Stimulated activated CD4-positive, alpha-beta T cell treated with anti-CD3 and anti-CD28 coated beads, Interleukin-1b, Interleukin-23, amount 100 ng/mL, for 24 hours (primary cell): ENCODE measurements around the gene MAP1LC3C.
A peak's percentile ranks its signal among the peaks of the same experiment; 100 is the strongest.

Source experiments
- DNase-seq, 4 experiments: peaks; one replicate each; pipeline ENCODE4 v3.0.0-alpha.2; 2020; ENCODE audit warnings: low read depth in 4 of 4, low spot score in 1 of 4

The MAP1LC3C gene

DNA sequence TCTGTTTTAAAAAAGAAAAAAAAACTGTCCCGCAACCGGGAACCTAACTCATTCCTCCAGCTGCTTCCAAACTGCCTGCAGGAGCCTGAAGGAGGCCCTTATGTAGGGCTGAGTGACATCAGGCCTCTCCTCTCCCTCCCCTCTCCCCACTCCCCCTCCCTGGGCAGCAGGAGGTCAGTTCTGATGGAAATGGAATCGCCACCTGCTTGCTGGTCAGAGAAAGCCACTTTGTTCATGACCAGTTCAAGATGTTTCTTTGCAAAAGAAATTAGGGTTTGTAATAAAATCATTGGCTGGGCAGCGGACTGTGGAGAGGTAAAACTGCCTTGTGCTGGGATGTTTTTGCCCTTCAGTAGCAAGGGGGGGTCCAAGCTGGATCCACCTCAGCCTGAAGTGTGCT lies at the start of gene MAP1LC3C:
TSS of gene MAP1LC3C (minus strand) at position 73 of the 400 bp plus-strand sequence. CDS start 90 bp downstream, outside the sequence.
- DNase-seq = no peak

- no peak for DNase-seq
Observed at GRCh38 chr1:242043165-242043564, 44.3 kb upstream of the MAP1LC3C start.

DNA sequence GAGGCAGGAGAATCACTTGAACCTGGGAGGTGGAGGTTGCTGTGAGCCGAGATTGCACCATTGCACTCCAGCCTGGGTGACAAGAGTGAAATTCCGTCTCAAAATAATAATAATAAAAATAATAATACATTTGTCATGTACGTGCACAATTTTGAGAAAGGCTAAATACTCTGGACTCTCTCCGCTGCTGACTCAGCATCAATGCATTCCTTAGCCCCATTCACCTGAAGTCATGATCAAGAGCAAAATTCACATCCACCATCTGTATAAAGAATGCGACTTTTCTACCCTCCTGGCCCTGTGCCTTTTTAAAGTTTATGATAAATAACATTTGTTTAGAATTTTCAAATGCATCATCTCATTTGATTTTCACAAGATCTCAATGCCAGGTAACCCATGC lies 35.5 kb upstream of the MAP1LC3C start:
- no peak for DNase-seq

- DNase-seq = no peak
Observed at GRCh38 chr1:242033447-242033846, 34.5 kb upstream of the MAP1LC3C start.

- DNase-seq = no peak
Observed at GRCh38 chr1:242030071-242030470, 31.2 kb upstream of the MAP1LC3C start.

- no peak for DNase-seq
Observed at GRCh38 chr1:242025681-242026080, 26.8 kb upstream of the MAP1LC3C start.

- DNase-seq = no peak
Observed at GRCh38 chr1:242023805-242024204, 24.9 kb upstream of the MAP1LC3C start.

DNA sequence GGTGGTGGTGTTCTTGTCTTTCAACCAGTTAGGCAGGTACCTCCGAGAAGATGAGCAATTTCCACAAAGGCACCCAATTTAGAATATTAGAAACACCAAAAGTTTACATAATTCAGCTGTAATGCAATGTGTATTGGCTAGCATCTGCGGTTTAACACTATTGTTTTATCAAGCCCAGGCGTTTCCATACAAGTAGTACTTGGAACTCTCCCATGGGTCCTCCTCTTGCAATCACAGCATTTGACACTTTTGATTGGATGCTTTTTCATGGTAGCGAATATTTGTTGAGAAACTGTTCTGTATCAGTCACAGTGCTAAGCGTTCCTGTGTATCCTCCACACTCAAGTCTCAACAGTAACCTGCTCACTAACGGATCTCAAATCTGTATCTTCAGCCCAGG lies 20.1 kb upstream of the MAP1LC3C start:
- no peak for DNase-seq

- DNase-seq = peak in 3 of 4 experiments; percentile 1 to 7 (median 5)
Observed at GRCh38 chr1:242017580-242018233, 18.8 kb upstream of the MAP1LC3C start.

DNA sequence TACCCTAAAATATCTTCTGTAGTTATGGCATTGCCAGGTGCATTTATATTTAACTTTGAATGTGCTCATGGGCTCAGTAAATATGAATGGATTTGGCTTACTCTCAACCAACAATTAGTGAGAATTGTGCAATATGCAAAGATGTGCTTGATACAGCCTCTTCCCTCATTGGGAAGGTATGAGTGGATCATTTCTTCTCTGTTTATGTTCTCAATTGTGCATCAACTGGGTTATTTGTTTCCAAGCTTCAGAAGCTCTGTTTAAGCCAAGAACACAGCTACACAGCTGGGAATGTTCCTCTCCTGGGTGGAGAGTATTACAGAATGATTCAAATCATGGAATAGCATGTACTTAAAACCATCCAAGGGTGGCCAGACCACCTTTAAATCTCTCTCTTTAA lies 17.6 kb upstream of the MAP1LC3C start:
- DNase-seq = no peak

DNA sequence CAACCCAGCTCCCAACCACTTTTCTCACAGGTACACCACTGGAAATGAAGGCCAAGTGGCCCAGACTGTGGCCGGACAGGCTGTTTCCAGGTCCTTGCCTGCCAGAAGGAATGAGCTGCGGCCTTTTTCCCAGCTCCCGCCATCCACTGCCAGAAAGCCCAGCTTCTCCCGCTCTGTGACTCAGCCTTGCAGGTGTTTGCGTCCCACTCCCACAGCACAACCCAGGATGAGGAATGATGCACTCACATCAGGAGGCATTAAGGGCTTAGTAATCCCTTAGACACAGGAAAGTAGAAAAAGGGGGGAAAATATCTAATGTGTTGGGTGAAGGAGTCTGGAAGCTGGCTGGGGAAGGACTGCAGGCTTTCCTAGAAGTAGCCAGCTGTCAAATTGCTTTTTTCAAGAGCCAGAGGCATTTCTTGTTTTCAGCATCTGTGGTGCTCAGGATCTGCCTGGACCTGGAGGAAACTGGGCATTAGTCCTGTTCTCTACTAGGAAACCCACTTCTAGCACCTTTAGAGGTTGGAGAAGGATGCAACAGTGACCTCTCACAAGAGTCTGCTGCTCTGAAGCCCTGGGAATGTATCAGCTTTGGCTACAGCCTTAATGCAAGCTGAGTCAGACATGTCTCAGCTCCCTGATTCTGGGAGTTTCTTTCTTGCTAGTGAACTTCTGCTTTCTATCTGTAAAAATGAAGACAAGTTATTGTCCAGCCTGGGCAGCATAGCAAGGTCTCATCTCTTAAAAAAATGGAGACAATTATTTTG lies 13.2 kb upstream of the MAP1LC3C start:
- DNase-seq = no peak

DNA sequence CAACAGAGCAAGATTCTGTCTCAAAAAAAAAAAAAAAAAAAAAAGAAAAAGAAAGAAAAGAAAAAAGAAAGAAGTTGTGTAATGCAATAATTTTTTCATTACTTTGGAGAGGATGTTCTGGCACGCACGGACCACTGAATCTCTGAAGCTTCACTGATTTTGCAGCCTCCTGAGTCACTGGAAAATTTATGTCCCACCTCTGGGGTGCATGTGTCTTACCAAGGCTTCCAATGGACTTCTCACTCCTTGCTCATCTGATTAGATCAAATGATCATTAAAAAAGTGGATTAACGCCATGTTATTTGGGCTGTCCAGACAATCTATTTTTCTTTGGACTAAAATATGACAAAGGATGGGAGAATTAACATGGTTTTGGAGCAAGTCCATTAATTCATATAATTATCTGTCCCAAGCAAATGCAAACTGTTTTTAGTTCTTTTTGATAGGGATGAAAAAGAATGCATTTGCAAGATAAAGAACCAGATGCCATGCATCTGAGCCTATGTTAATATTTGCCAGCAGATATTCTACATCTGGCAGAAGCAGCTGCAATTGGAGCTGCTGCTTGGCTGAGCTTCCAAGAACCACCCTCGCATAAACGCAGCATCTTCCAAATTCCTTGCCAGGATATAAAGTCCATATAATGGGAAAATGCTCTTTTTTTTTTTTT lies 10.1 kb upstream of the MAP1LC3C start:
- no peak for DNase-seq

GRCh38 chr1:242006976-242007375 lies 8.1 kb upstream of the MAP1LC3C start:
- DNase-seq = no peak

GRCh38 chr1:242005866-242006535 lies 7.1 kb upstream of the MAP1LC3C start:
- no peak for DNase-seq

- no peak for DNase-seq
Observed at GRCh38 chr1:242004751-242005495, 6.0 kb upstream of the MAP1LC3C start.

DNA sequence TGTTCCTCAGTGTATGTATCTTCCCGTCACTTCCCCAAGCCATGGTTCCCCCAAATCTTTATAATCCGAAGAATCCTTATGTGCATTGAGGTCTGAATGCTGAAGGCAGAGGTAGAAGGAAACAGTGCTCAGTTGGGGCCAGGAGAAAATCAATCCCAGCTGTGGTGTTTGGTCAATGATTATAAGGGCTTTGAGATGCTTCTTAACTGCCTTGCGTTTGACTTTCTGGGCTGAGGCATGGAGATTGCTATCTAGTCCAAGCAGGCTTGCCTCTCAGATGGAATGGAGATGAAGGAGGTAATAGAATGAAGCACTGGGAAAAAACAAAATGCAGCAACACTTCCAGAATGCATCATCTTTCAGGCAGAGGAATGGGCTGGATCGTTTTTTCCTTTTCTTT lies 3.6 kb upstream of the MAP1LC3C start:
- no peak for DNase-seq

GRCh38 chr1:242002072-242002471 lies 3.2 kb upstream of the MAP1LC3C start:
- DNase-seq = no peak

- DNase-seq = no peak
Observed at GRCh38 chr1:242000434-242000833, 1.5 kb upstream of the MAP1LC3C start.

GRCh38 chr1:241998412-241998921 lies 431 bp downstream of the MAP1LC3C start:
- peak; percentile 2 to 30 (median 24) for DNase-seq

DNA sequence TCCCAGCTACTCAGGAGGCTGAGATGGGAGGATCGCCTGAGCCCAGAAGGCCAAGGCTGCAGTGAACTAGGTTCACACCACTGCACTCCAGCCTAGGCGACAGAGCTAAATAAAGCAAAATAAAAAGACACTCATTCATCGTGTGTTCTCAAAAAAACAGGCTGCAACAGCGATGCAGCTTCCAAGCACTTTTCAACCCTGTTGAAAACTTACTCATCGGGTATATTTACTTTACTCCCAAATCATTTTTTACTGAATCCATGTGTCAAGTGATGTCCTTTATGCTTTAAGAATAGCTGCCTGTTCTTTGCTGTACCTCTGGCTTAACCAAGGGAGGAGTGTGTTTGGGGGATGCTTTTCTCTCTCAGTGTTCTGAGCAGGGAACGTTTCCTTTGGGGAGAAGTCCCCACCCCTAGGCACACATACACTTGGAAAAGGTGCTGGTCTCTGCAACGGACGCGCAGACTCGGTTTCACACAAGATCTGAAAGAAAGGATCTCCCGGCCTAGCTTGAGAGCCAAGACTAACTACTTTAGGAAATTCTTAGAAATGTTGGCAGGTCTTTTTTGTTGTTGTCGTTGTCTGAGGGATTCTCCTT lies 1.4 kb downstream of the MAP1LC3C start:
- DNase-seq = no peak
